ENCODE data around the gene SLC6A11.

Gene SLC6A11

GRCh38 chr3:10846657-10846975 lies 30.6 kb downstream of the SLC6A11 start:
- no peaks in the 10 kb centered on the region for H3K4me1 ChIP-seq (ENCODE audit: control insufficient read depth, insufficient read depth, low read length)
- H3K9ac ChIP-seq (ENCODE audit: low read depth, low read length), result no peak overlapping the region
- H3K9me3 ChIP-seq (ENCODE audit: control insufficient read depth, insufficient read depth, low read length), result no peaks in the 10 kb centered on the region
- H3K36me3 ChIP-seq (ENCODE audit: control insufficient read depth, insufficient read depth, low read length), result no peaks in the 10 kb centered on the region
- H3K4me3 ChIP-seq (ENCODE audit: low read depth, low read length), result no peak overlapping the region
- peaks cover 6% of the 10 kb centered on the region for H3K27me3 ChIP-seq (ENCODE audit: control insufficient read depth, insufficient read depth, low read length)

- Histone ChIP-seq H3K4me3 (ENCODE audit: low read depth, low read length) (no peak overlapping the region), H3K27me3 (ENCODE audit: control insufficient read depth, insufficient read depth, low read length) (peaks cover 6% of the 10 kb centered on the region)
Observed at GRCh38 chr3:10848261-10848660, 32.2 kb downstream of the SLC6A11 start.

GRCh38 chr3:10852066-10852808 lies 36.2 kb downstream of the SLC6A11 start:
- H3K27me3 ChIP-seq (ENCODE audit: control insufficient read depth, insufficient read depth, low read length), result peaks cover 3% of the 10 kb centered on the region
- H3K4me3 ChIP-seq (ENCODE audit: low read depth, low read length), result no peak overlapping the region
- H3K9ac ChIP-seq (ENCODE audit: low read depth, low read length), result no peak overlapping the region
- H3K36me3 ChIP-seq (ENCODE audit: control insufficient read depth, insufficient read depth, low read length), result no peaks in the 10 kb centered on the region
- H3K9me3 ChIP-seq (ENCODE audit: control insufficient read depth, insufficient read depth, low read length), result no peaks in the 10 kb centered on the region
- no peaks in the 10 kb centered on the region for H3K4me1 ChIP-seq (ENCODE audit: control insufficient read depth, insufficient read depth, low read length)

More at GRCh38 chr3:10848261-10848660, 32.2 kb downstream of the SLC6A11 start:
- H3K9ac ChIP-seq (ENCODE audit: low read depth, low read length), result no peak overlapping the region
- no peaks in the 10 kb centered on the region for H3K4me1 ChIP-seq (ENCODE audit: control insufficient read depth, insufficient read depth, low read length)
- no peaks in the 10 kb centered on the region for H3K9me3 ChIP-seq (ENCODE audit: control insufficient read depth, insufficient read depth, low read length)
- no peaks in the 10 kb centered on the region for H3K36me3 ChIP-seq (ENCODE audit: control insufficient read depth, insufficient read depth, low read length)

GRCh38 chr3:10855083-10855870 lies 39.2 kb downstream of the SLC6A11 start:
- Histone ChIP-seq H3K4me1 (ENCODE audit: control insufficient read depth, insufficient read depth, low read length) (no peaks in the 10 kb centered on the region), H3K36me3 (ENCODE audit: control insufficient read depth, insufficient read depth, low read length) (no peaks in the 10 kb centered on the region), H3K27me3 (ENCODE audit: control insufficient read depth, insufficient read depth, low read length) (peaks cover 9% of the 10 kb centered on the region), H3K9me3 (ENCODE audit: control insufficient read depth, insufficient read depth, low read length) (no peaks in the 10 kb centered on the region), H3K4me3 (ENCODE audit: low read depth, low read length) (no peak overlapping the region), H3K9ac (ENCODE audit: low read depth, low read length) (no peak overlapping the region)

GRCh38 chr3:10855871-10856662 lies 40.0 kb downstream of the SLC6A11 start:
- Histone ChIP-seq H3K27me3 (ENCODE audit: control insufficient read depth, insufficient read depth, low read length) (peaks cover 13% of the 10 kb centered on the region), H3K9me3 (ENCODE audit: control insufficient read depth, insufficient read depth, low read length) (no peaks in the 10 kb centered on the region), H3K9ac (ENCODE audit: low read depth, low read length) (no peak overlapping the region), H3K36me3 (ENCODE audit: control insufficient read depth, insufficient read depth, low read length) (no peaks in the 10 kb centered on the region), H3K4me3 (ENCODE audit: low read depth, low read length) (no peak overlapping the region), H3K4me1 (ENCODE audit: control insufficient read depth, insufficient read depth, low read length) (no peaks in the 10 kb centered on the region)

- Histone ChIP-seq H3K4me3 (ENCODE audit: low read depth, low read length) (no peak overlapping the region), H3K9me3 (ENCODE audit: control insufficient read depth, insufficient read depth, low read length) (no peaks in the 10 kb centered on the region), H3K4me1 (ENCODE audit: control insufficient read depth, insufficient read depth, low read length) (no peaks in the 10 kb centered on the region), H3K9ac (ENCODE audit: low read depth, low read length) (no peak overlapping the region), H3K36me3 (ENCODE audit: control insufficient read depth, insufficient read depth, low read length) (no peaks in the 10 kb centered on the region), H3K27me3 (ENCODE audit: control insufficient read depth, insufficient read depth, low read length) (peaks cover 17% of the 10 kb centered on the region)
Observed at GRCh38 chr3:10857235-10857634, 41.2 kb downstream of the SLC6A11 start.

GRCh38 chr3:10858091-10858490 lies 42.1 kb downstream of the SLC6A11 start:
- Histone ChIP-seq H3K9me3 (ENCODE audit: control insufficient read depth, insufficient read depth, low read length) (no peaks in the 10 kb centered on the region), H3K9ac (ENCODE audit: low read depth, low read length) (no peak overlapping the region)

GRCh38 chr3:10867384-10867783 lies 51.4 kb downstream of the SLC6A11 start:
- no peaks in the 10 kb centered on the region for H3K9me3 ChIP-seq (ENCODE audit: control insufficient read depth, insufficient read depth, low read length)
- H3K4me3 ChIP-seq (ENCODE audit: low read depth, low read length), result no peak overlapping the region
- no peaks in the 10 kb centered on the region for H3K36me3 ChIP-seq (ENCODE audit: control insufficient read depth, insufficient read depth, low read length)
- no peak overlapping the region for H3K9ac ChIP-seq (ENCODE audit: low read depth, low read length)
- no peaks in the 10 kb centered on the region for H3K4me1 ChIP-seq (ENCODE audit: control insufficient read depth, insufficient read depth, low read length)
- H3K27me3 ChIP-seq (ENCODE audit: control insufficient read depth, insufficient read depth, low read length), result peaks cover 52% of the 10 kb centered on the region

More at GRCh38 chr3:10858091-10858490, 42.1 kb downstream of the SLC6A11 start:
- Histone ChIP-seq H3K4me1 (ENCODE audit: control insufficient read depth, insufficient read depth, low read length) (no peaks in the 10 kb centered on the region), H3K27me3 (ENCODE audit: control insufficient read depth, insufficient read depth, low read length) (peaks cover 20% of the 10 kb centered on the region), H3K4me3 (ENCODE audit: low read depth, low read length) (no peak overlapping the region), H3K36me3 (ENCODE audit: control insufficient read depth, insufficient read depth, low read length) (no peaks in the 10 kb centered on the region)

GRCh38 chr3:10869460-10869859 lies 53.4 kb downstream of the SLC6A11 start:
- Histone ChIP-seq H3K4me1 (ENCODE audit: control insufficient read depth, insufficient read depth, low read length) (no peaks in the 10 kb centered on the region), H3K27me3 (ENCODE audit: control insufficient read depth, insufficient read depth, low read length) (peaks cover 64% of the 10 kb centered on the region), H3K9ac (ENCODE audit: low read depth, low read length) (no peak overlapping the region), H3K36me3 (ENCODE audit: control insufficient read depth, insufficient read depth, low read length) (no peaks in the 10 kb centered on the region), H3K4me3 (ENCODE audit: low read depth, low read length) (no peak overlapping the region), H3K9me3 (ENCODE audit: control insufficient read depth, insufficient read depth, low read length) (no peaks in the 10 kb centered on the region)

GRCh38 chr3:10870296-10870695 lies 54.3 kb downstream of the SLC6A11 start:
- H3K4me1 ChIP-seq (ENCODE audit: control insufficient read depth, insufficient read depth, low read length), result no peaks in the 10 kb centered on the region
- H3K9ac ChIP-seq (ENCODE audit: low read depth, low read length), result no peak overlapping the region
- H3K4me3 ChIP-seq (ENCODE audit: low read depth, low read length), result no peak overlapping the region
- H3K27me3 ChIP-seq (ENCODE audit: control insufficient read depth, insufficient read depth, low read length), result peaks cover 72% of the 10 kb centered on the region
- no peaks in the 10 kb centered on the region for H3K36me3 ChIP-seq (ENCODE audit: control insufficient read depth, insufficient read depth, low read length)
- no peaks in the 10 kb centered on the region for H3K9me3 ChIP-seq (ENCODE audit: control insufficient read depth, insufficient read depth, low read length)

GRCh38 chr3:10873415-10873814 lies 57.4 kb downstream of the SLC6A11 start:
- Histone ChIP-seq H3K36me3 (ENCODE audit: control insufficient read depth, insufficient read depth, low read length) (no peaks in the 10 kb centered on the region), H3K4me3 (ENCODE audit: low read depth, low read length) (no peak overlapping the region), H3K27me3 (ENCODE audit: control insufficient read depth, insufficient read depth, low read length) (peaks cover 86% of the 10 kb centered on the region)

More at GRCh38 chr3:10873415-10873814, 57.4 kb downstream of the SLC6A11 start:
- Histone ChIP-seq H3K9me3 (ENCODE audit: control insufficient read depth, insufficient read depth, low read length) (no peaks in the 10 kb centered on the region), H3K9ac (ENCODE audit: low read depth, low read length) (no peak overlapping the region), H3K4me1 (ENCODE audit: control insufficient read depth, insufficient read depth, low read length) (no peaks in the 10 kb centered on the region)

Data from iPS-15b (cell line).